NCI-H1105 treated with DMSO at 0.1 percent for 48 hours (cell line): Measurements from ENCODE around the gene PARD3.

Experiments
- DNase-seq: peaks from one replicate; lab custom pipeline; 2025; lab: John Stamatoyannopoulos, UW

PARD3 gene

DNA sequence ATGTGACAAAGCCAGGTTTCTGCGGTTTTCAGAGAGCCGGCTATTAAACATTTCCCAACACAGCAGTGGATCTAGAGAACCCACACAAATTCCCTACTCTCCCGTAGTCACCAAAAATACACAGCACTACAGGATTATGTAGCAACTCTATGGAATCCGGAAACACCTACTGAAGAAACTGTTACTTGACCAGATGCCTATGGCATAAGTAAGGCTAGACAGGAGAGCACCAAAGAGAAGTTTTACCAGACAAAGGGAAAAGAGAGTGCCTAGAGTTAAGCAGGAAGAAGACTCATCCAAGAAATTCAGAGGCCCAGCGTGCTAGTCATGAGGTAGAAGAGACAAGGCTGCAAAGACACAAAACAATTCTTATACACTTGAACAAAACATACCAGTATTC, 321.1 kb downstream of the PARD3 start:
- DNase-seq, result no peak

DNA sequence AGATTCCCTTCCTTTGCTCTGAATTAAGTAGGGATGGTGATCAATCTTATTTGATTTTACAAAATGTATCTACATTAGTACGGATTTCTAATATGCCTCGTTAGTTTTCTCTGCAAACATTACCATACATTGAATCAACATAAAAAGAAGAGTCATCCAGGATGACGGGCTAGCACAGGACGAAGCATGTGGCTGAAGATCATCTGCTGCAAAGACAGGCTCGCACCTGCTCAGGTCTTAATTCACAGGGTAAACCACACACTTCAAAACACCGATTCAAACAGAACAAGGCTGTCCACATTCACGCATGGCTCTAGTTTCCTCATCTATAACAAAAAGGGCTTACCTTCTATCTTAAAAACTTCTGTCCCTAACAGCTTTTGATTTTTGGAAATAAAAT, 323.0 kb downstream of the PARD3 start:
- peak; percentile 66 for DNase-seq

DNA sequence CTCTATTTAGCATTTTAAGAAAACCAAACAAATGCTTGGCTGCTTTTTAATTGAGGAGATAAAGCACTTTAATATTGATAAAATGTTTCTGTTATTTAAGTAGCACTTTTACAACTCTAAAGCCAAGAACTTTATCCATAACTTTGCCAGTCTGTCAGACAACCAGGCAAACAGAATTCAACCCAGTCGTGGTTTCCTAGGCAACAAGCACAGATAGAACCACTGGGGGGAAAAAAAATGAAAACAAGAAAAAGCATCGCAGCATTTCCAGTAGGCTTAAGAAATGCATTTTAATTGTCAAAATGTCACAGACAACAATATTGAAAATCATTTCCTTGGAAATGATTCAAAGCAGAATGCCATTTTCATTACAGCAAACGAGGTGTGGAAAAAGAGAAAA, 323.4 kb downstream of the PARD3 start:
- peak; percentile 40 for DNase-seq

DNA sequence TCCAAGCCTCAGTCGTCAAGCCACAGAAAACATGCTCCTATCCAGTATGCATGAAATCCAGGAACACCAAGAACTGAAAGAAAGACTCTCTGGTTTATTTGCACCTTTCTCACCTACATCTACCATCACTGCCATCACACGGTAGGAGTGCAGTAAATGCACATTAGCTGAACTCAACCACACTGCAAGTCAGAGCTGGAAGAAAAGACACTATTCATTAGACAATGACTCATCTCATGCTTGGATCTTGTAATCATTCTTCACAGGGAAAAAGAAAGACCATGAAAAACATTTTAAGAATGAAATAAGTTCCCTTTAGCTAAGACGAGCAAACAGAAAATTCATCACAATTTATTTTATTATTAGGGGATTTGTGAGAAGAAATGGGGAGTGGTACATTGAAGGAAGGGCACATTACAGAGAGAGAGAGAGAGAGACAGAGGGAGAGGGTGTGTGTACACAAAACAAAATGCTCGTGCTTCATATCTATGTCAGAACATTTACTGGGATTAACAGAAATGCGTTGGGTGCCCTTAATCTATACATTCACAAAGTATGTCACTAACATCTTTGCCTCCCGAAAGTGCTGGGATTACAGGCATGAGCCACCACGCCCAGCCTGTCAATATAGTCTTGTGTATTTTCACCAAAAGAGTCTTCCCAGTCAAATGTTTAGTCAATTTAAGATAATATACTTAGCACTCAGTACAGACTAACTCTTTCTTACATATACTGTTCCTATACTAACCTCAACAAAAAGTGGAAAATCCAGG, 324.9 kb downstream of the PARD3 start:
- no peak for DNase-seq

DNA sequence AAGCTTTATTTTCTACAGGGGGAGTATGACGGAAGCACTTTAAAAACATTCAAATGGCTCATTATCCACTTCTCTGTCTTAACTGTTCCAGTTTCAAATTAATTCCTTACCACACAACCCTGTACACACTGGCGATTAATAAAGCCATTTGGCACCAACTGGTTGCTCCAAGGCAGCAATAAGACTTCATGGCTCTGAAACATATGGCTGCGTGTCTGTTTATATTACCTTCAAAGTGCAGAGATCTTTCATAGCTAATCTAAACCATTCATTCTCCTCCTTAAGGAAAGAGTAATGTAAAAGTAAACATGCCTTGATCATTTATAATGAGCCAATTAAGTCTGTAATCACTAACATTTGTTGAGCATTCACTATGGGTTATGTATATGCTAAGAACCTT, 325.7 kb downstream of the PARD3 start:
- no peak for DNase-seq

DNA sequence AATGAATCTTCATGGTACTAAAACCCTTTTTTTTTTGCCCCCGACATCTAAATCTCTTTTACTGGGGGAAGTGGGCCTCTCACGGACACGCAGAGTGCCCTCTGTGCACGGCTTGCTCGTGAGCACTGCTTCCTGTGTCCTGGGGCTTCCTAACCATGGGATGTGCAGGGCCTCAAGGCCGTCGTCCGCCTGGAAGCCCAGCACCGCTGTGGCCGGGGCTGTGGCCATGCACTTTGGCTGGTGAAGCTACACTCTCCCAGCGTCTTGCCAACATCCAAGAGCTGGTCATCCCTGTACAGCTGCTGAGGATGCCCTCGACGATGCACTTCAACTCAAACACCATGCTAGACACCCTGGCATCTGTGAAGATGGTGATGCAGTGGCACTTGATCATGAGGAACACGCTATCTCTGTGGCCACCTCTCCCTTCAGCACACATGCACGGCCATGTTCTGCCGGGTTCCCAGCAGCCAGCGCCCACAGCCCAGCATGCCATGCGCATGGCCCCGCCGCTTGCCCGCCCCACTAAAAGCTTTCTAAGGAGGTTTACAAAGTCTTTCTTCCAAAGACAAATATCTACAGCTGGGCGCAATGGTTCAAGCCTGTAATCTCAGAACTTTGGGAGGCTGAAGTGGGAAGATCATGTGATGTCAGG, 326.5 kb downstream of the PARD3 start:
- no peak for DNase-seq

DNA sequence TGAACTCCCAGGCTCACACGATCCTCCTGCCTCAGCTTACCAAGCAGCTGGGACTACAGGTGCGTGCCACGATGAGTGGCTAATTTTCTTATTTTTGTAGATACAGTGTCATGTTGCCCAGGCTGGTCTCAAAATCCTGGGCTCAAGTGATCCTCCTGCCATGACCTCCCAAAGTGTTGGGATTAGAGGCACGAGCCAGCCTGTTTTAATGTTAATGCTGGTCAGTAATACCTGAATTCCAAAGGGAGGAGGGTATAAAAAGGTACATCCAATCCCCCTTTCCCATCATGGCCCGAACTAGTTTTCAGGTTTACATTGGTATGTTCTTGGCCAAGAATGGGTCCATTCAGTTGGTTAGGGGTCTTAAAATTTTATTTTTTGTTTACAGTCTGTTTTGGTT, 329.1 kb downstream of the PARD3 start:
- no peak for DNase-seq

DNA sequence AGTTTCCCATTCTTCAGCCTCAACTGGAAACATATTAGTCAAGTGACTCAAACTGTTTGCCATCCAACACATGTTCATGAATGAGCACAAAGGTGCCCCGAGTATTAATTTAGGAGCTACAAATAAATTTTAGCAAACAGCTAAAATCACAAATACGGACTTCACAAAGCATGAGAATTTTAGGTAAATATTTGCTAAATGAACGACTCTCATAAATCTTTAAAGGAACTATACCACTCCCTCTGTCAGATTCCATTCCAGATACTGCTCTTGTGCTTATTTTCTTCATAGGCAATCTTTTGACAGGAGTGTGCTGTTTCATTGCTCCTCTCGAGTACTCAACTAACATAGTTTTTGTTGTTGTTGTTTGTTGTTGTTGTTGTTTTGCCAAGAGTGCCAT, 330.9 kb downstream of the PARD3 start:
- DNase-seq, result no peak

DNA sequence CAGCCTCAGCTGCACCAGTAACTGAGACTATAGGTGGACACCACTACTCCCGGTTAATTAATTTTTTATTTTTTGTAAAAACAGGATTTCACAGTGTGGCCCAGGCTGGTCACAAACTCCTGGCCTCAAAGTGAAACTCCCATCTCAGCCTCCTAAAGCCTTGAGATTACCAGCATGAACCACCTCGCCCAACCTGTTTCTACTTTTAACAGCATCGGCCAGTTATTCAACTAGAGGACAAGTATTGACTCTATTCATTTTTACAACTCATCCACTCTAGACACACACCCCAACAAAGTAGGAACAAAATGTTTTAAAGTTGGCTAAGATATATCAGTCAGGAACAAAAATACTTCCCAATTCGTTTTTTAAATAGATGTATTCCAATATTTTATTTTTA, 334.8 kb downstream of the PARD3 start:
- no peak for DNase-seq

DNA sequence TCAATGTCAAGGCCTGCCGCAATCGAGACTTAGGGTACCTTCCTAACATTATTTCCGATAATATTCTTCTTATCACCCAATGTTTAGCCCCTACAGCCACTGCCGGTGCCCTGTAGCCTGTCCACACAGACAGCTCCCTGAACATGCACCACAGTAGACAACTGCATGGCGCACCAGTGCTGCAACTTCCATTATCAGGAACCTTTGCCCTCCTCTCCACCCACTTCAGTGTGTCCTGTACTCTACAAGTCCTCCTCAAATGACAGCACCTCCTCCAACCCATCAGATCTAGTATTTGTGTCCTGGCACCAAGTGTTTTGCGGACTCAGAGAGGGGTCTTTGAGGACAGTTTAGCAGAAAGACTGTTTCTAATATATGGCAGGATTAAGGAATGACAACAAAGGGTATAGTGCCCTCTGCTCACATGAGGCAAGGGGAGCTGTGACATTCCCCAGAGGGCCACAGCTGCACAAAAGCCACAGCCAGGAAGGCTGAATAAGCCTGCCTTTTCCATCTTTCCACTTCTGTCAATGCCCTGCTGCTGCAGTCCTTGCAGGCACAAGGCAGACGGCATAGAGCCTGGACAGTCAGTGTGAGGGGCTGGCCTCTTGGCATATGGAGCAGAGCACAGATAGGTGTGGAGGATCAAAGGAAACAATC, 335.4 kb downstream of the PARD3 start:
- no peak for DNase-seq

DNA sequence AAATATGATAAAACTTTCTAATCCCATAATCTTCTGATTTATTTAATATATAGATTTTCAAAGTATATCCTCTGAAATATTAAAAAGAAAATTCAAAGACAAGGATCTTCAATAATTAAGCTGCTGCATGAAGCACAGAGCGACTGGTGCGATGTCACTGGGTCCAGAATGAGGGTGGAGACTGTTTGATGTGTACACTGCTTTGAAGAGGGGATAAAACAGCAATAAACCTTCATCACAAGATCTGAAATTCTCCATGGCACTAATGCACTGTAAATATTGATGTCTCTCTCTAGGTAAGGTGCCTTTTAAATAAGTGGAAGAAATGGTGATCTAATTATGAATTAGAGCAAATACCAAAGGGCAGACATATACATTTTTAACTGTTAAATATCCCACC, 337.8 kb downstream of the PARD3 start:
- no peak for DNase-seq

DNA sequence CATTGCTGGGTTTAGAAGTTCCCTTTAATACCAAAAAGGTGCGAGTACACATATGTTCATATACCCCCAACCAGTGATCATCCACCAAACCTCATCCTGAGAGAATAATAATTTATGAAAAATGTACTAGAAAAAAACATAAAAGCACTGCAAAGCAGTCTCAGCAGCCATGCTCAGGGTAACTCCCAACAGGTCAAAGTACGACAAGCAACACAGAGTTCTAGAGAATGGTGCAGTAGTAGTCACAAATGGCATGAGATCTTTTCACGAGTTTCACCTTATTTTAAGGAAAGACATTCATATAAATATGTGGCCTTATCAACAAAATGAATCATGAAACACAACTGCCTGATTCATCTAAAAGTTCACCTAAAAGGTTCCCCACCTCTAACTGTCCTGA, 338.5 kb downstream of the PARD3 start:
- DNase-seq, result no peak

DNA sequence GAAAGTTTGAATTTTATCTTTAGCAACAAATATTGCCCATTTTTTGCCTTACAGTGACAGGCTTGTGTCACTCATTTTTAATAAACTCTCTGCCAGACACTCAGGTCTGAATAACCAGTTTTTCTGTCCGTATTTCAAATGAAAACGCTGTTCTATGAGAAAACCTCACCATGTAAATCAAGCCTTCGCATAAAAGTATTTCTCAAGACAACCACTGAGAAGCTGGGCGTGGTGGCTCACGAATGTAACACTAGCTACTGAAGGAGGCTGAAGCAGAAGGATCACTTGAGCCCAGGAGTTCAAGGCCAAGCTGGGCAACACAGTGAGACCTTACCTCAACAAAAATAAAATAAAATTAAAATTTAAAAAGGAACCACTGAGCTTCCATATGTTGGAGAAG, 339.3 kb downstream of the PARD3 start:
- DNase-seq, result no peak

DNA sequence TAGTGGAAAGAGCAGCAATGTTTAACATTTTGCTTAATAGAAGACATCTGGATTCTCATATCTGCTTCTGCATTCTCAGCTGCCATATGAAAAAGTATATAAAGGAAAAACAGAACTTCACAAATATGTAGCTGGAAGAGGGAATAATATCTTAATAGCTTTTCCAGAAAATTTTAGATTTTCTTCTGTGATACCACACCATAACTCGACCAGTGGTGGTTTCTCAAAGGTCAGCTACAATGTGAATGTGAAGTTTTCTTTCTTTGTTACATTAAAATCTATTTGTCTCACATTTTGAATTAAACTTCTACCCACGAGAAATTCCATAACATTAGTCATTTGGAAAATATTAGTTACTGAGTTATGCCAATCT, 339.8 kb downstream of the PARD3 start:
- DNase-seq, result no peak

DNA sequence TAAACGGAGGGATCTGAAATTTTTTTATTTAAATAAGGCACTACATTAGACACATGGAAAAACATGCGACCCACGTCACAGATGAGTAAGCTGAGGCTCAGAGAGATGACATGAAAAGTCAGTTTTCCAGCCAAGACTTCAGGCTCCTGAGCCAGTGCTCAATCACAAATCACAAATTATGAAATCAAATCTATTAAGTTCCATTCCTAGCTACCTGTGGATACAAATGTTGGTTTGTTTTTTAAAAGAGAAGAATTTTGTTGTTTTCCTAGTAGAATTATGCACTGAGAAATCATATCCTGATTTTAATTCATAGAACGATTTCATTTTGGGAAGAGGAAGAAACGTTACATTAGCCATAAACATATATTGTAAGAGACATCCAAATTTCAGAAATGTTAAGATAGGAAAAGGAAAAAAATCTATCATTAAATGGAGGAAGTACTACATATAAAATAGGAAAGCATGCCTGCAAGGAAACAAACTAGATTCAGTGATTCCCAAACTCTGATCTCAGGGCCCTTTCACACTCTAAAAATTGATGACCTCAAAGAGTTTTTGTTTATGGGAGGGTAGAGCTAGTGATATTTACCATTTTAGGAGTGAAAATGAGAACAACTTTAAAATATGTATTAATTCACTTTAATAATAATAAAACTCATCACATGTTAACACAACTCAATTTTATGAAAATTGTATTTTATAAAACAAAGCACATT, 340.4 kb downstream of the PARD3 start:
- no peak for DNase-seq

DNA sequence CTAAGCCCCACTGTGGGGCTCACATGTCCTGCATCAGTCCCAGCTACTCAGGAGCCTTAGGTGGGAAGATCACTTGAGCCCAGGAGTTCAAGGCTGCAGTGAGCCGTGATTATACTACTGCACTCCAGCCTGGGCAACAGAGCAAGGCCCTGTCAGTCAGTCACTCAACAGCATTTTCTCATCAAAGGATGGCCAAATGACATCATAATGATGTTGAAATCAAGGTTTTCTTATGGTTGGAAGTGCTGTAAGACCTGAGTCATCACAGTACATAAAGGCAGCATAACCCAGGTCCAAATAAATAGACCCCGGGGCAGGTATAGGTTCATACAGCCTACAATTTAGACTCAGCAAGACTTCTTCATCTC, 341.1 kb downstream of the PARD3 start:
- no peak for DNase-seq

DNA sequence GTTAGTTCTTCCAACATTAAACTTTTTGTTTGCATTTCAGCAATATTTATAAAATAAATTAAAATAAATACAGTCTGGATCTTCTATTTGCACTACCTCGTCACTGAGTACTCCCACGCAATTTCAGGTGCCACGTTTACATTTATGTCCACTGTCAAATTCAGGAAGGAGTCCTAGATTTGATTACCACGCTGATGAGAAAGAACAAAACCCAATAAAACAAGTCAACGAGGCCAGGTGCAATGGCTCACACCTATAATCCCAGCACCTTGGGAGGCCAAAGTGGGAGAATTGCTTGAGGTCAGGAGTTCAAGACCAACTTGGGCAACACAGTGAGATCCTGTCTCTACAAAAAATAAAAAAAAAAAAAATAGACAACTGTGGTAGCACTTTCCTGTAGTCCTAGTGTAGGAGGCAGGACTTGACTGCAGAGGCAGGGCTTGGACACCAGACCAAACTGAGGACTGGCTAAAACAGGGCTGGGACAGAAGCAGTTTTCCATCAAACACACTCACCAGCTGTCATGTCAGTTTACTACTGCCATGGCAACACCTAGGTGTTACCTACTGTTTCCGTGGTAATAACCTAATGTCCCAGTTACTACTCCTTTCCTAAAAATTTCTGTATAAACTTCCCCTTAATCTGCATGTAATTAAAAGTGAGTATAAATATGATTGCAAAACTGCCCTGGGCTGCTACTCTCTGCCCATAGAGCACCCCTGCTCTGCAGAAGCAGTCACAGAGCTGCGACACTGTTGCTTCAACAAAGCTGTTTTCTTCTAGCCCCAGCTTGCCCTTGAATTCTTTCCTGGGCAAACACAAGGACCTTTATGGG, 341.7 kb downstream of the PARD3 start:
- DNase-seq, result no peak

DNA sequence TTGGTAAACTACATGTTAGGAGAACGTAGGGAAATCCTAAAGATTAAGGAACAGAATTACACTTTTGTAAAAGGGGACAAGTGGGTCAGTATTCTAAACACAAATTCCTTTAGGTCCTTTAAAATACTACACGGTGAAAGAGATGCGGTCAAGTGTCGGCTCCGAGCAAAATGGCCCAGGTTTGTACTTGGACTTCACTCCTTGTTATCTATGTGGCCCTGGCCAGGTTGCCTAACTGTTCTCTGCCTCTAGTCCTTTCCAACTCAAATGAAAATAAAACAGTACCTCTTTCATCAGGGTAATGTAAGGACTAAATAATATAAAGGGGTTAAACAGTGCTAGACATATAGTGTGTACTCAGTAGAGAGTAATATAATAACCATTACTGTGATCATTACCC, 344.8 kb downstream of the PARD3 start:
- DNase-seq, result no peak

DNA sequence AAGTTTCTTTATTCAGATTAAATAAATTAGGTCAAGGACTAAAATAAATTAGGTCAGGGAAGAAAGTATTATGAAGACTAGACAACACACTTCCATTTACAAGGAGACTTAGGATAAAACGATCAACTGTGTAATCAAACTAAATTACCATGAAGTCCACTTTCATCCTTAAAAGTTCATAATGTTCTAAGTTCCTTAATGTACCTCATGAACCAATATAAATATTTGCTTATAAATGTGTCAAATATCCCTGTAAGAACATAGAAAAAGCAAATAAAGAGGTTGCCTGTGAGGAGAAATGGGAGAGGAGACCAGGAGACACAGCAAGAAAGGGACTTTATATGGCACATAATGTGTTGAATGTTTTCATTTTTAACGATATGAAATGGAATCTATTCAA, 345.6 kb downstream of the PARD3 start:
- DNase-seq, result no peak

DNA sequence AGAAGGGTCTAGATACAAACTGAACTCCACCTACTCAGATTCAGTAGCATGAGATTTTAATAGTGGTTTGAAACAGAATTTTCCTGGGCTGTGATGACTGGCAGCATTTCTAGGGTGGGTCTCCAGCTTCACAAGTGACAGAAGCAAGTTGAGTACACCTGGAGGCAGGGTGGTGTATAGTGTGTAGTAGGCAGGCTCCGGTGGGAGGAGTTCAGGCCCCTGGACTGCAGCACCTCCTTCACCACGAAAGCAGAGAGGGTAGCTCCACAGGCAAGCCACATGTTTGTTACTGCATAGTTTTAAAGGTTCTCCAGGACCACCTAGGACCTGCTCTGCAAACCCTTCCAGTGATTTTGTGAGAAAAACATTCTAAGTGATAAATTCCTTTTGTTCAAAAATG, 347.2 kb downstream of the PARD3 start:
- no peak for DNase-seq

DNA sequence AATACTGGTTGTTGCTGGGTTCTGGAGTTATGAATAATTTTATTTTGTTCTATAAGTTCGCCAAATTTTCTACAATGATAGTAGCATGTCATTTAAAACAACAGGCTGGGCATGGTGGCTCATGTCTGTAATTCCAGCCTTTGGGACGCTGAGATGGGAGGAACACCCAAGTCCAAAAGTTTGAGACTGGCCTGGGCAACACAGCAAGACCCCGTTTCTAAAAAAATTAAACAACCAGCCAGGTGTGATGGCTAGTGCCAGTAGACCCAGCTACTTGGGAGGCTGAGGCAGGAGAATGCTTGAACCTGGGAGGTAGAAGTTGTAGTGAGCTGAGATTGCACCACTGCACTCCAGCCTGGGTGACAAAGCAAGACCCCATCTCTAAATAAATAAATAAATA, 347.7 kb downstream of the PARD3 start:
- no peak for DNase-seq

DNA sequence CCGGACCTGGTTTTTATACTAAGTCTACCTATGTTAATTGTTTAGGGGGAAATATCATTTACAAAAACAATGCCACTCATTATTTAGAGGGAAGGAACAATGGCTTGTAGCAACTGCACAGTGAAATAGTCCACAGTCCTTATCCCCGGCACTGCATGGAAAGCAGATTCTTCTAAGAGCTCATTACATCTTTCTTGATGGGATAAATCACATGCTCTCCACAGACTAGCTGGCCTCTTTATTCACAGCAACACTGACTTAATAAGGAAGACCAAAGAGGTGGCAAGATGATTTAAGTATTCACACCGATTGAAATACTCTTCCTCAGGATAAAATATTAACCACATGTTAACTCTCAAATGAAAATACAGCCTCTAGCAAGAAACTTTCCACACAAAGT, 349.4 kb downstream of the PARD3 start:
- no peak for DNase-seq
